HG03354 (cell line): Measurements from ENCODE around the gene DCUN1D2.

ENCODE experiments used
- ATAC-seq: cut with Tn5 transposase; IDR thresholded peaks from one replicate; pipeline ENCODE4 v1.9.1; 2021; ENCODE audit warnings: mild to moderate bottlenecking; ENCODE audit not compliant: unreplicated experiment, poor library complexity, severe bottlenecking

Gene DCUN1D2

GRCh38 chr13:113414335-113414734 lies 76.2 kb downstream of the DCUN1D2 start:
- ATAC-seq = no peak

GRCh38 chr13:113413898-113414282 lies 76.6 kb downstream of the DCUN1D2 start:
- ATAC-seq = no peak

- ATAC-seq = no peak
Measured at GRCh38 chr13:113413178-113413897, 77.2 kb downstream of the DCUN1D2 start.

DNA sequence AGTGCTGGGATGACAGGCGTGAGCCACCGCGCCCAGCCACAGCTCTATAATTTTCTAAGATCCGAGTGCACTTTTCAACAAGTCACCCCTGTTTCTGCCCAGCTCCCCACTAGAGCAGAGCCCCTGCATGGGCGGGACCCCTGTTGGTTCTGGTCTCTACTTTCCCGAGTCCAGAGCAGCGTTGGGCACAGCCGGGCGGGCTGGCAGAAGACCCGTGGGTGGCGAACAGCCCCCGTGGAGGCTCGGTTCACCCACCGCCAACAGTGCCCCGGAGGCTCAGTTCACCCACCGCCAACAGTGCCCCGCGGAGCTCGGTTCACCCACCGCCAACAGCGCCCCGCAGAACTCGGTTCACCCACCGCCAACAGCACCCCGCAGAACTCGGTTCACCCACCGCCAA lies 78.1 kb downstream of the DCUN1D2 start:
- no peak for ATAC-seq

- no peak for ATAC-seq
Measured at GRCh38 chr13:113411216-113412023, 79.1 kb downstream of the DCUN1D2 start.

DNA sequence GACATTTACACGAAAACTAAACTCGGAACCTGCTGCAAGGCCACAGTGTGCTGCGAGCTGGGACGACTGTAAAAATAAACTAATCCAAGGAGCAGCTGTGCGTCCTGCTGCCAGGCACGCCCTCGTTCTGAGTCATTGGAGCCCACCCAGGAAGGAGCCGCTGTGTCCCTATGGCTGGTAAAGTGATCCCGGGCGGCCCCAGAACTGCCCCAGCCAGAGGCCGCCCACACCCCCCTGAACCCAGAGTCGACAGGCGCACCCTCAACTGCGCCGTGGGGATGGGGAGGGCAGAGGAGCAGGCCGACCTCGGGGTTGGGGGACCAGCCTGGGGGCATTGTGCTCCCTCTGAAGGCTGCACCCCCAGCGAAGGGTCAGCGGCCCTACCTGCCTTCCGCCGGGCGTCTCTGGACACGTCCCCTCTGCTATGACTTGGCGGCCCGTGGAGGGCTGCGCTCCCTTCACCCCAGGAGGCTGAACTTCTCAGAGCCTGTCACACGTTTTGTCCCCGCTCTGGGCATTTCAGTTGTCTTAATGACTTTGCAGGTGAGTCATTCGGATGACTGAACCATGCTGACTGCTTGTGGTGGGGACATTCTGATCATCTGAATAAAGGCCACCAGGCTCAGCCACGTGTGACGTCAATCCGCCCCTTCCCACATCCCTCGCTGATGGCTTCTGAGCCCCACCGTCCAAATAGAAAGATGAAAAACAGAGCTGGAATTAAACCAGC lies 79.9 kb downstream of the DCUN1D2 start:
- no peak for ATAC-seq

DNA sequence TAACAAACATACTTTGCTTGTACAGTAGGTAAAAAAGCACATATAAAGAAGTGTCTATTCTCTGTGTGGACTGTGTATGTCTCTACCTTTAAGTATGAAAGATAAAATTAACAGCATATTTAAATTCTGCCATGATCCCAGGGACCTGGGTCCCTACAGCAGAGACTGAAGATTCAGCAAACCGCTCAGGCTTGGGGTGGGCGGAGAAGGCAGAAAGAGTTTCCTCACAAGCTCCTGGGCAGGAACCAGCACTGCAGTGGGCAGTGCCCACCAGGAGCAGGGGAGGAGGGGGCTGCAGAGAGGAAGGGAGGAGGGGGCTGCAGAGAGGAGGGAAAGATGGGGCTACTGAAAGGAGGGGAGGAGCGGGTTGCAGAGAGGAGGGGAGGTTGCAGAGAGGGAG lies 81.9 kb downstream of the DCUN1D2 start:
- ATAC-seq = no peak

DNA sequence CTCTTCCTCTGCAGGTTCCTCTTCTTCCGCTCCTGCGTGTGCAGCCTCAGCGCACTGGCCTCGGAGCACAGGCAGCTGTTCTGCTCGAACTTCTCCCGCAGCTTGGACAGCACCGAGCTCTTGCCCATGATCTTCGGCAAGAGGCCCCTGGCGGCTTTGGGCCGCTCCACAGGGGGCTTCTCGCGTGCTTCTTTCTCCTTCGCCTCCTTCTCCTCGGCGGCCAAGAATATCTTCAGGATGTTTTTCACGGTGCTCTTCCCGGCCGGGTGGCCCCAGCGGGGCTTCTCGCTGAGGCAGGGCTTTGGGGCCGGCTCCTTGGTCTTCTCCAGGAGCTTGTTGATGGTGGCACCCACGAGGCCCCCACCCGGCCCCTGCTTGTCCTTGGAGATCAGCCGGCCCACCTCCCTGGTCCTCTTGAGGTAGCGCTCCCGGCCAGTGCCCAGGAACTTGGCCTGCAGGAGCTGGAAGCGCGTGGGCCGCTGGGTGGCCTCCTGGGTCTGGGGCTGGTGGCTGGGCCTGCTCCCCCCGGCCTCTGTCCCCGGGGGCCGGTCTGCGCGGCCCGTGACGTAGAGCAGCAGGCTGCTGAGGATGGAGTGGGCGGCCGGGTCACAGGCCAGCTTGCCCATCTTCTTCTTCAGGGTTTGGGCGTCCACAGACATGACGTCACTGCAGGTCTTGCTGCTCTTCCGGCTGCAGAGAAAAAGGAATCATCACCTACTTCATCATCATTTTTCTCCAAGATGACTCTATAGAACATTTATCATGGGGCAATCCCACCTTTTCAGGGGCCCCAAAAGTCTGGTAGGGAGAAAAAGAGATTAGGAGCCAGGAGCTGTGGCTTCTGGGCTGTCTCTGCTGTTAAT lies 82.7 kb downstream of the DCUN1D2 start:
- no peak for ATAC-seq

DNA sequence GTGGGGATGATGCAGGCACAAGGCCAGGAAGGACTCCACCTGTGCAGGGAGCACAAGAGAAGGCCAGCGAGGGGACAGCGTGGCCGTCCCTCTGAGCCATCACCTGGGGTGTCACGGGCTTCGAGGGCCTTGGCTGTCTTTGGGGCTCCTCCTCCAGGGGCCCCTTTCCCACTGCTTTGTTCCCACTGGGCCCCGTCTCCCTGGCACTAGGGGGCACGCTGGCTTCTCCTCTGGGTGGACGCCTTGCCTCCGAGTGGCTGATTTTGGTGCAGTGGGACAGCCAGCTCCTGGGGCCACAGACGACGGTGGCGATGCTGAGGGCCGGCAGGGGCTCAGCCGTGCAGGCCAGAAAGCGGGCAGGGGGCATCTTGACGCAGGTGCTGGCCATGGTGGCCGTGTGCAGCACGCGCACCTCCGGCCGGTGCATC lies 83.4 kb downstream of the DCUN1D2 start:
- ATAC-seq = no peak

- ATAC-seq = no peak
Measured at GRCh38 chr13:113406321-113407102, 84.0 kb downstream of the DCUN1D2 start.
